Astrocyte of the cerebellum (primary cell): ENCODE measurements around the gene ZNF599.

Source experiments
- DNase-seq: peaks from one replicate; pipeline ENCODE4 v3.0.0-alpha.2; 2011; ENCODE audit warnings: low read depth
- H3K4me3 ChIP-seq: 2 replicates; pipeline ENCODE4 v1.5.1; 2011; ENCODE audit warnings: mild to moderate bottlenecking, low read depth, low read length, moderate library complexity
- in situ Hi-C: cut with HindIII; loops from 2 replicates; pipeline ENCODE4 v1.10.0; 2017; ENCODE audit warnings: low sequenced_read_pairs
- TF ChIP-seq, protein P1 (sequence below): IDR thresholded peaks from 2 replicates; pipeline ENCODE4 v1.5.1; 2012; ENCODE audit warnings: low read length, low read depth, moderate library complexity, mild to moderate bottlenecking; ENCODE audit errors: missing control alignments

The ZNF599 gene

GRCh38 chr19:34731964-34732363, 41.1 kb downstream of the ZNF599 start:
- DNase-seq = no peak
- no peak overlapping the region for H3K4me3 ChIP-seq
- in situ Hi-C loops = no loop called here
- TF ChIP-seq, protein P1, sequence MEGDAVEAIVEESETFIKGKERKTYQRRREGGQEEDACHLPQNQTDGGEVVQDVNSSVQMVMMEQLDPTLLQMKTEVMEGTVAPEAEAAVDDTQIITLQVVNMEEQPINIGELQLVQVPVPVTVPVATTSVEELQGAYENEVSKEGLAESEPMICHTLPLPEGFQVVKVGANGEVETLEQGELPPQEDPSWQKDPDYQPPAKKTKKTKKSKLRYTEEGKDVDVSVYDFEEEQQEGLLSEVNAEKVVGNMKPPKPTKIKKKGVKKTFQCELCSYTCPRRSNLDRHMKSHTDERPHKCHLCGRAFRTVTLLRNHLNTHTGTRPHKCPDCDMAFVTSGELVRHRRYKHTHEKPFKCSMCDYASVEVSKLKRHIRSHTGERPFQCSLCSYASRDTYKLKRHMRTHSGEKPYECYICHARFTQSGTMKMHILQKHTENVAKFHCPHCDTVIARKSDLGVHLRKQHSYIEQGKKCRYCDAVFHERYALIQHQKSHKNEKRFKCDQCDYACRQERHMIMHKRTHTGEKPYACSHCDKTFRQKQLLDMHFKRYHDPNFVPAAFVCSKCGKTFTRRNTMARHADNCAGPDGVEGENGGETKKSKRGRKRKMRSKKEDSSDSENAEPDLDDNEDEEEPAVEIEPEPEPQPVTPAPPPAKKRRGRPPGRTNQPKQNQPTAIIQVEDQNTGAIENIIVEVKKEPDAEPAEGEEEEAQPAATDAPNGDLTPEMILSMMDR = no peak

- TF ChIP-seq, protein P1 = no peak
- in situ Hi-C loops = no loop called here
- no peak for DNase-seq
- no peak overlapping the region for H3K4me3 ChIP-seq
Observed at GRCh38 chr19:34731019-34731829, 41.8 kb downstream of the ZNF599 start.

DNA sequence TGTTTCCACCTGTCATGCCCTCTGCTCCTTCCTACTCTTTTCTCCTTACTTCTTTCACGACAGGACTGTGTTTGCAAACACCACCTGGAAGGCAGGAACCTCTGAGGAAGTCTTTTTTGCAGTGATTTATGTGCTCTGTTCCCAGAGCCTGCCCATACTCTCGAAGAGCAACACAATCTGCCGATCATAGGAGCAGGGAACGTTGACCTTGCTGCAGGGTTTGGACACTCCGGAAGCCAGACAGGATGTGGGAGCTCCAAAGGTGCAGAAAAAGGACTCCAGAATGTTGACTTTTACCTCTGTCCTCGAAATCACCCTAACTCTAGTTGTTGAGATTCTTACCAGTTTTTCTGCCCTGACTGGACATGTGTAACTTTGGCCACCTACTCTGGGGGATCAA, 47.6 kb downstream of the ZNF599 start:
- in situ Hi-C loops = no loop called here
- H3K4me3 ChIP-seq = no peak overlapping the region
- TF ChIP-seq, protein P1 = no peak
- DNase-seq = no peak

GRCh38 chr19:34722353-34722752, 50.7 kb downstream of the ZNF599 start:
- TF ChIP-seq, protein P1 = no peak
- H3K4me3 ChIP-seq = no peak overlapping the region
- no peak for DNase-seq
- in situ Hi-C loops = no loop called here

- DNase-seq = no peak
- TF ChIP-seq, protein P1 = no peak
- H3K4me3 ChIP-seq = no peak overlapping the region
- in situ Hi-C loops = no loop called here
Observed at GRCh38 chr19:34715357-34715756, 57.7 kb downstream of the ZNF599 start.

DNA sequence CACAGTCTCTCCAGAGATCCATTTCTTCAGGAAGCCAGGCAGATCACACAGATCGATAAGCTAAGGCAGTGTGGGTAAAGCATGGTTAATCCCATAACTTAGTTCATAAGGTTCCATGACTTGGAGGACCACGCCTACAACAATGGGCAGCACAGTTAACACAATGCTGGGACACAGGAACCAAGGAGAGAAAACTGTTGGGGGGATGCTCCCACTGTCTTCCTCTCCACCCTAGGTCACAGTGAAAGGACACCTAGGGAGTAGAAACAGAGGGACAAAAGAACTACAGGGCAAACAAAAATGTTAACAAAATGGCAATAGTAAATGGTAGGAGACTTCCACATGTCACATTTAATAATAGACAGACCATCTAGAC, 59.8 kb downstream of the ZNF599 start:
- in situ Hi-C loops = no loop called here
- no peak overlapping the region for H3K4me3 ChIP-seq
- TF ChIP-seq, protein P1 = no peak
- DNase-seq = no peak
